ENCODE measurements around the gene CD59.

Gene CD59

DNA sequence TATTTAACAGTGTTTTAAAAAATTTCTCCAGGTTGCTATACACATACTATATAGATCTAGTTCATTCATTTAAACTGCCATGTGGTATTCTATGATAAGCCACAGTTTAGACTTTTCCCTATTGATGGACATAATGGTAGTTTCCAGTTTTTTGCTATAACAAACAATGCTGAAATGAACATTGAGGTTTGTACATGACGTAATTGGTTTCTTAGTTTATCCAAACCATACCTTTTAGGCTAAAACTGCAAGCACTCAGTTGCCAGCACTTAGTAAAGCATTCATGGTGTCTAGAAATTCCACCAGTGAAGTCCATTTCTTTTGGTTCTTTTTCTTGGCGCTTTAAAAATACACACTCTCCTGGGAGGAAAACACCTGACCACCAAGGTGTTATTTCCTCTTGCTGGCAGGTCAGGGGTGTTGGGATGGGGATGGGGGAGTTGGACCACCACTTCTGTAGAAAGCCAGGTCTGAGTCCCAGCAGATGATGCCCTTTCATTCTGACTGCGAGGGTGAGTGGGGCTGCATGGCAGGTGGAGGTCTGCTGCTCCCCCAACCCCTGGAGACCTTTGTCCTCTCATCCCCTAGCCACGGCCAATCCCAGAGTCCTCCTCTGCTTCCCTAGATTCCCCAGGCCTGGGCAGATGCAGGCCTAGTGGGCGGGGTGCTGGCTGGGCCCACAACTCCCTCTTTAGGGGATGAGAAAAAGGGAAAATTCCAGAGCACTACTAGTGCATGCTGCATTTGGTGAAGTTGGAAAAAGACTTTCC lies 76.7 kb downstream of the CD59 start:
- Histone ChIP-seq H3F3A (ENCODE audit: insufficient read depth, low read length) (peaks cover 3% of the 10 kb centered on the region; the same call in 1 of the 2 replicates), H4K20me1 (ENCODE audit: insufficient read depth, low read length) (no peaks in the 10 kb centered on the region), H3K9ac (ENCODE audit: low read length) (no peak overlapping the region), H3K36me3 (replicated peaks; ENCODE audit: insufficient read depth, low read length) (no peaks in the 10 kb centered on the region), H3K9me2 (replicated peaks; ENCODE audit: insufficient read depth, low read length) (no peaks in the 10 kb centered on the region), H3K4me3 (ENCODE audit: low read length) (no peak overlapping the region), H2AFZ (ENCODE audit: low read length) (no peak overlapping the region), H3K27me3 (replicated peaks; ENCODE audit: insufficient read depth, low read length) (no peaks in the 10 kb centered on the region), H3K9me3 (replicated peaks; ENCODE audit: insufficient read depth, low read length) (no peaks in the 10 kb centered on the region), H3K4me2 (ENCODE audit: low read depth, low read length) (no peak overlapping the region), H3K27ac (ENCODE audit: low read length) (no peak overlapping the region), H3K4me1 (ENCODE audit: low read length) (peaks cover 13% of the 10 kb centered on the region), H3K79me2 (ENCODE audit: low read length) (no peaks in the 10 kb centered on the region)
- no peak for DNase-seq
- TF ChIP-seq, protein P1, sequence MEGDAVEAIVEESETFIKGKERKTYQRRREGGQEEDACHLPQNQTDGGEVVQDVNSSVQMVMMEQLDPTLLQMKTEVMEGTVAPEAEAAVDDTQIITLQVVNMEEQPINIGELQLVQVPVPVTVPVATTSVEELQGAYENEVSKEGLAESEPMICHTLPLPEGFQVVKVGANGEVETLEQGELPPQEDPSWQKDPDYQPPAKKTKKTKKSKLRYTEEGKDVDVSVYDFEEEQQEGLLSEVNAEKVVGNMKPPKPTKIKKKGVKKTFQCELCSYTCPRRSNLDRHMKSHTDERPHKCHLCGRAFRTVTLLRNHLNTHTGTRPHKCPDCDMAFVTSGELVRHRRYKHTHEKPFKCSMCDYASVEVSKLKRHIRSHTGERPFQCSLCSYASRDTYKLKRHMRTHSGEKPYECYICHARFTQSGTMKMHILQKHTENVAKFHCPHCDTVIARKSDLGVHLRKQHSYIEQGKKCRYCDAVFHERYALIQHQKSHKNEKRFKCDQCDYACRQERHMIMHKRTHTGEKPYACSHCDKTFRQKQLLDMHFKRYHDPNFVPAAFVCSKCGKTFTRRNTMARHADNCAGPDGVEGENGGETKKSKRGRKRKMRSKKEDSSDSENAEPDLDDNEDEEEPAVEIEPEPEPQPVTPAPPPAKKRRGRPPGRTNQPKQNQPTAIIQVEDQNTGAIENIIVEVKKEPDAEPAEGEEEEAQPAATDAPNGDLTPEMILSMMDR (IDR thresholded peaks at IDR 0.05; ENCODE audit: low read length) = no peak
- no peak for TF ChIP-seq EZH2 (optimal IDR thresholded peaks at IDR 0.05; ENCODE audit: low read depth, low read length)
- TF ChIP-seq EZH2phosphoT487 (IDR thresholded peaks at IDR 0.05; ENCODE audit: low read length) = no peak

DNA sequence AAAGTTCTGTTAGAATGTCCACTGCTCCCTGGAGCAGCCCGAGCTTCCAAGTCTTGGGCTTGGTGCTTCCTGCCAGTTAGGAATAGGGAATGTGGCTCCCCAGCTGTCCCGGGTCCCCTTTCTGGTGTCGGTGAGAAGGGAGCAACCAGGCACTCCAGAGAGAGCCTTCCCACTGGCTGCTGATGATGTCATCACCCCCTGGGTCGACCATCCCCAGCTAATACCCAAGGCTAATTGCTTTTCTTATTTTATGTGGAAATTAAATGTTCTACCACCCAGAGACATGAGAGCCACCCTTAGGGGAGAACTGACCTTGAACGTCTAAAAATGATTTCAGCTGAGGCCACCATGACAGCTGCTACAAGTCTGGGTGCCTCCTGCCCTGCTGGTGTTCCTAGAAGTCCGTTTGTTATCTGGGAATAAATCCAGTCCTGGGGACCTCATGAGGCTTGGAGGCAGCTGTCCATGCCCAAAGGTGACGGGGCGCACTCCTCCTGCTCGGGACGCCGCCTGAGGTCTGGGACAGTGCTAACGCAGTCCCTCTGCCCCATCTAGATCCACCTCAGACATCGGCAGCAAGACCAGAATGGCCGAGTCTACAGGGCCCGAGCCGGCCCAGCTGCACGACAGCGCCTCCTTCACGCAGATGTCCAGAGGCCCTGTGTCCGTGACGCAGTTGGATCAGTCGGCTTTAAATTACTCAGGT lies 77.9 kb downstream of the CD59 start:
- Histone ChIP-seq H3K4me1 (ENCODE audit: low read length) (peaks cover 20% of the 10 kb centered on the region), H3K9me3 (replicated peaks; ENCODE audit: insufficient read depth, low read length) (no peaks in the 10 kb centered on the region), H3K4me3 (ENCODE audit: low read length) (no peak overlapping the region), H3K9me2 (replicated peaks; ENCODE audit: insufficient read depth, low read length) (no peaks in the 10 kb centered on the region), H4K20me1 (ENCODE audit: insufficient read depth, low read length) (no peaks in the 10 kb centered on the region), H3K36me3 (replicated peaks; ENCODE audit: insufficient read depth, low read length) (no peaks in the 10 kb centered on the region), H3K4me2 (ENCODE audit: low read depth, low read length) (no peak overlapping the region), H2AFZ (ENCODE audit: low read length) (no peak overlapping the region), H3K27me3 (replicated peaks; ENCODE audit: insufficient read depth, low read length) (no peaks in the 10 kb centered on the region), H3K79me2 (ENCODE audit: low read length) (no peaks in the 10 kb centered on the region), H3K27ac (ENCODE audit: low read length) (no peak overlapping the region), H3F3A (ENCODE audit: insufficient read depth, low read length) (peaks cover 7% of the 10 kb centered on the region; the same call in 1 of the 2 replicates), H3K9ac (ENCODE audit: low read length) (no peak overlapping the region)
- DNase-seq = no peak
- TF ChIP-seq EZH2phosphoT487 (IDR thresholded peaks at IDR 0.05; ENCODE audit: low read length) (no peak), EZH2 (optimal IDR thresholded peaks at IDR 0.05; ENCODE audit: low read depth, low read length) (no peak)
- TF ChIP-seq, protein P1 (IDR thresholded peaks at IDR 0.05; ENCODE audit: low read length) = no peak

DNA sequence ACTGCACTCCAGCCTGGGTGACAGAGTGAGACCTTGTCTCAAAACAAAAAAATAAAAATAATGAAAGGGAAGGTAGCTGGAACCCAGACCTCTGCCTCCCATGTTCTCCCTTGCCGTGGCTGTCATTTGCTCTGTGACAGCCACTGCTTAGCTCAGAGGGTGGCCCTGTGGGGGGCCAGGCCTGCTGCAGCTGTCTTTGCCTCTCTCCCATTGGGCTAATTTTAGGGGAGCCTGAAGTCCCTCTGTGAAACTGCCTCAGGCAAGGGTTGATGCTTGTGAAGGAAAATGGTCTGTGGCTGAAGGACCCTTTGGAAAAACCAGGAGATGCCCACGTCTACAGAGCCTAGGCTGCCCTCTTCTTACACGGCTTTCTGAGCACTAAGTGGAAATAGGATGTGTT lies 78.5 kb downstream of the CD59 start:
- Histone ChIP-seq H3K79me2 (ENCODE audit: low read length) (no peaks in the 10 kb centered on the region), H3K4me1 (ENCODE audit: low read length) (peaks cover 26% of the 10 kb centered on the region), H3K9me2 (replicated peaks; ENCODE audit: insufficient read depth, low read length) (no peaks in the 10 kb centered on the region), H3K27me3 (replicated peaks; ENCODE audit: insufficient read depth, low read length) (no peaks in the 10 kb centered on the region), H3F3A (ENCODE audit: insufficient read depth, low read length) (peaks cover 7% of the 10 kb centered on the region; the same call in 1 of the 2 replicates), H3K36me3 (replicated peaks; ENCODE audit: insufficient read depth, low read length) (no peaks in the 10 kb centered on the region), H3K9ac (ENCODE audit: low read length) (no peak overlapping the region), H3K4me2 (ENCODE audit: low read depth, low read length) (no peak overlapping the region), H3K4me3 (ENCODE audit: low read length) (no peak overlapping the region), H3K9me3 (replicated peaks; ENCODE audit: insufficient read depth, low read length) (no peaks in the 10 kb centered on the region), H3K27ac (ENCODE audit: low read length) (no peak overlapping the region), H4K20me1 (ENCODE audit: insufficient read depth, low read length) (no peaks in the 10 kb centered on the region), H2AFZ (ENCODE audit: low read length) (no peak overlapping the region)
- no peak for DNase-seq
- TF ChIP-seq EZH2phosphoT487 (IDR thresholded peaks at IDR 0.05; ENCODE audit: low read length) (no peak), EZH2 (optimal IDR thresholded peaks at IDR 0.05; ENCODE audit: low read depth, low read length) (no peak)
- TF ChIP-seq, protein P1 (IDR thresholded peaks at IDR 0.05; ENCODE audit: low read length) = no peak
